Measurements from ENCODE around the gene SMOC1.

SMOC1 gene

GRCh38 chr14:70045844-70046535 is 166.8 kb downstream of the SMOC1 start:
- CTCF ChIA-PET: interaction anchor here (1.1 to 1.8 kb wide), 4 partner anchors 12 to 272 kb away, joined by 3 to 8 read pairs (median 4); partner anchors contain the start of gene SMOC1
- TF ChIP-seq PKNOX1 (IDR thresholded peaks at IDR 0.05) (peak; percentile 14; the same call in 1 of the 2 replicates), FOXM1 (IDR thresholded peaks at IDR 0.05; ENCODE audit: borderline replicate concordance) (no peak)
- DNase-seq (ENCODE audit: extremely low spot score): peak; percentile 79
- POLR2A ChIA-PET: no interaction called here

GRCh38 chr14:70047598-70048312 is 168.5 kb downstream of the SMOC1 start:
- CTCF ChIA-PET: interaction anchor here (1.3 to 1.8 kb wide), 2 partner anchors 26 to 270 kb away, joined by 5 to 8 read pairs; no protein-coding TSS in a partner anchor
- TF ChIP-seq ARNT (IDR thresholded peaks at IDR 0.05) (no peak), BHLHE40 (IDR thresholded peaks at IDR 0.05; ENCODE audit: borderline replicate concordance) (no peak), SUZ12 (IDR thresholded peaks at IDR 0.05) (no peak), LEF1 (IDR thresholded peaks at IDR 0.05; ENCODE audit: borderline replicate concordance) (no peak), ZNF384 (IDR thresholded peaks at IDR 0.05) (no peak), NFRKB (IDR thresholded peaks at IDR 0.05) (no peak), CTBP1 (IDR thresholded peaks at IDR 0.05; ENCODE audit: borderline replicate concordance) (no peak), FOXM1 (IDR thresholded peaks at IDR 0.05; ENCODE audit: borderline replicate concordance) (no peak), HDGF (IDR thresholded peaks at IDR 0.05; ENCODE audit: borderline replicate concordance) (no peak), FOXA1 (IDR thresholded peaks at IDR 0.05) (no peak), TARDBP (IDR thresholded peaks at IDR 0.05) (no peak), L3MBTL2 (conservative IDR thresholded peaks at IDR 0.05) (no peak), FOXK2 (IDR thresholded peaks at IDR 0.05) (no peak), ELF4 (IDR thresholded peaks at IDR 0.05) (no peak), SP1 (IDR thresholded peaks at IDR 0.05) (no peak), PKNOX1 (IDR thresholded peaks at IDR 0.05) (no peak)
- no peak for DNase-seq (ENCODE audit: extremely low spot score)
- POLR2A ChIA-PET: no interaction called here

DNA sequence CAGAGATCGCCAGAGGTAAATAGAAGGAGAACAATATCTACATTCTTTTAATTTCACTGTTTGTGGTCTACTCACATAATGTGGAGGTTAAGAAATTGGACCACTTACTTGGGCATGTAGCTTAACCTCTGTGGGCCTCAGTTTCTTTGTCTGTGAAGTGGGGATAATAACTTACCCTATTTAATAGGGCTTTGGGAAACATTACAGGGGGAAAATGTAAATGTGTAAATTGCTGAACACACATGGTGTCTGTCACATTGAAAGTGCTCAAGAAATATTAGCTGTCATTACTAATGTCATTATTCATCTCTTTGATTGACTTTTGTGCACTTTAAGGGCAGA is 169.1 kb downstream of the SMOC1 start:
- POLR2A ChIA-PET: no interaction called here
- DNase-seq (ENCODE audit: extremely low spot score): no peak
- TF ChIP-seq FOXA1 (IDR thresholded peaks at IDR 0.05): no peak
- no peak for TF ChIP-seq ZNF384 (IDR thresholded peaks at IDR 0.05)
- no peak for TF ChIP-seq TARDBP (IDR thresholded peaks at IDR 0.05)
- no peak for TF ChIP-seq L3MBTL2 (conservative IDR thresholded peaks at IDR 0.05)
- TF ChIP-seq NFRKB (IDR thresholded peaks at IDR 0.05): no peak
- no peak for TF ChIP-seq ARNT (IDR thresholded peaks at IDR 0.05)
- TF ChIP-seq HDGF (IDR thresholded peaks at IDR 0.05; ENCODE audit: borderline replicate concordance): no peak
- no peak for TF ChIP-seq PKNOX1 (IDR thresholded peaks at IDR 0.05)
- TF ChIP-seq LEF1 (IDR thresholded peaks at IDR 0.05; ENCODE audit: borderline replicate concordance): no peak
- no peak for TF ChIP-seq ELF4 (IDR thresholded peaks at IDR 0.05)
- TF ChIP-seq FOXK2 (IDR thresholded peaks at IDR 0.05): no peak
- TF ChIP-seq FOXM1 (IDR thresholded peaks at IDR 0.05; ENCODE audit: borderline replicate concordance): no peak
- no peak for TF ChIP-seq SUZ12 (IDR thresholded peaks at IDR 0.05)
- no peak for TF ChIP-seq CTBP1 (IDR thresholded peaks at IDR 0.05; ENCODE audit: borderline replicate concordance)
- TF ChIP-seq SP1 (IDR thresholded peaks at IDR 0.05): no peak
- TF ChIP-seq BHLHE40 (IDR thresholded peaks at IDR 0.05; ENCODE audit: borderline replicate concordance): no peak
- CTCF ChIA-PET: no interaction called here

- ChIA-PET POLR2A (no interaction called here), CTCF (no interaction called here)
These were observed 170.4 kb downstream of the SMOC1 start for GRCh38 chr14:70049605-70050004.

More at GRCh38 chr14:70049605-70050004, 170.4 kb downstream of the SMOC1 start:
- TF ChIP-seq L3MBTL2 (conservative IDR thresholded peaks at IDR 0.05) (no peak), ARNT (IDR thresholded peaks at IDR 0.05) (no peak), FOXM1 (IDR thresholded peaks at IDR 0.05; ENCODE audit: borderline replicate concordance) (no peak), FOXK2 (IDR thresholded peaks at IDR 0.05) (no peak), SP1 (IDR thresholded peaks at IDR 0.05) (no peak), NFRKB (IDR thresholded peaks at IDR 0.05) (no peak), HDGF (IDR thresholded peaks at IDR 0.05; ENCODE audit: borderline replicate concordance) (no peak), PKNOX1 (IDR thresholded peaks at IDR 0.05) (no peak), TARDBP (IDR thresholded peaks at IDR 0.05) (no peak), LEF1 (IDR thresholded peaks at IDR 0.05; ENCODE audit: borderline replicate concordance) (no peak), SUZ12 (IDR thresholded peaks at IDR 0.05) (no peak), BHLHE40 (IDR thresholded peaks at IDR 0.05; ENCODE audit: borderline replicate concordance) (no peak), ZNF384 (IDR thresholded peaks at IDR 0.05) (no peak), FOXA1 (IDR thresholded peaks at IDR 0.05) (no peak), CTBP1 (IDR thresholded peaks at IDR 0.05; ENCODE audit: borderline replicate concordance) (no peak), ELF4 (IDR thresholded peaks at IDR 0.05) (no peak)
- DNase-seq (ENCODE audit: extremely low spot score): no peak
